ENCODE results near the gene PFKL.
A peak's percentile ranks its signal among the peaks of the same experiment; 100 is the strongest.
"Not testable (repeated sequence)": the region's sequence is repeated elsewhere in the genome, so short reads cannot be mapped to it uniquely, and the experiment has no call there.

PFKL gene

DNA sequence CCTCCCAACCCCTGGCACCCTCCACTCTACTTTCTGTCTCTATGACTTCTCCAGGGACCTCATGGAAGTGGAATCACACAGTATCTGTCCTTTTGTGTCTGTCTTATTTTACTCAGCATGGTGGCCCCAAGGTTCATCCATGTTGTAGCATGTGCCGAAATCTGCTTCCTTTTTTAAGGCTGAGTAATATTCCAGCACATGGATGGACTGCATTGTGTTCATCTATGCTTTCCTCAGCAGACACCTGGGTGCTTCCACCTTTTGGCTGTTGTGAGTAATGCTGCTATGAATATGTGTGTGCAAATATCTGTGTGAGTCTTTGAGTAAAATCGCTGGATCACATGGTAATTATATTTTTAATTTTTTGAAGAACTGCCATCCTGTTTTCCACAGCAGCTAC is 1.6 kb upstream of the PFKL start:
- H3K4me3 Mint-ChIP-seq = peak overlapping the region; percentile 39
- no peaks in the 10 kb centered on the region for H3K9me3 Mint-ChIP-seq
- no peaks in the 10 kb centered on the region for H3K36me3 Mint-ChIP-seq
- peak overlapping the region; percentile 35 for H3K27ac Mint-ChIP-seq
- H3K27me3 Mint-ChIP-seq = no peaks in the 10 kb centered on the region
- H3K4me1 Mint-ChIP-seq = peaks cover 52% of the 10 kb centered on the region

GRCh38 chr21:44299085-44299457 is 782 bp upstream of the PFKL start:
- H3K4me3 Mint-ChIP-seq = peak overlapping the region; percentile 87
- no peaks in the 10 kb centered on the region for H3K36me3 Mint-ChIP-seq
- no peaks in the 10 kb centered on the region for H3K9me3 Mint-ChIP-seq

DNA sequence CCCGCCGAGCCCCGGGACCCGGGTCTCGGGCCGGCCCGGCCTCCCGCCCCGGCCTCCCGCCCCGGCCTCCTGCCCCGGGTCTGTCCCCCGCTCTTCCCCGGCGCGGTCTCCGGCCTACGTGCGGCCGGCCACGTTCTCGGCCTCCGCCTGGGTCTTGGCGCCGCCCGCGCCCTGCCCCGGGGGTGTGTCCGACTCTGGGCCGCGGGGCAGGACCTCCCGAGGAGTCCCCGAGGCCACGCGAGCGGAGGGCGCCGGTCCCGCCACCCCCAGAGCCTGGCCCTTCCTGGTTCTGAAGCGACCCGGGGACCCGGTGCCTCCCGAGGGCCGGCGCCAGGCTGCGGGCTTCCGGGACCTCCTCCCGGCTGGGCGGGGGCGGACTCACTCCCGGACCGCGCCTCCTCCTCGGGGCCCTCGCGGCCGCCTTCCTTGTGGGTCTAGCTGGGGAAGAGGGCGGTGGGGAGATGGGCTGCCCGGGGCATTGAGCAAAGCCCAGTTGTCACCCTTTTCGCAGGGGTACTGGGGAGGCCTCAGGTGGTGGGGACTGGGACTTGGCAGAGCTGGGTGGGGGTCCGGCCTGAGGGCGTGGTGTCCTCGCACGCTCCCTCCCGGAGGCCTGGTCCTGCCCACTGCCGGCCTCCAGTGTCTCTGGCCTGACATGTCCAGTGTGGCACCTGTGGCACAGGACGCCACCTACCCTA is 558 bp downstream of the PFKL start:
- Mint-ChIP-seq H3K4me3 (peak overlapping the region; percentile 79), H3K27me3 (no peaks in the 10 kb centered on the region), H3K27ac (peak overlapping the region; percentile 82), H3K36me3 (no peaks in the 10 kb centered on the region), H3K9me3 (no peaks in the 10 kb centered on the region), H3K4me1 (peaks cover 63% of the 10 kb centered on the region)

More at GRCh38 chr21:44299085-44299457, 782 bp upstream of the PFKL start:
- no peaks in the 10 kb centered on the region for H3K27me3 Mint-ChIP-seq
- peak overlapping the region; percentile 88 for H3K27ac Mint-ChIP-seq
- peaks cover 60% of the 10 kb centered on the region for H3K4me1 Mint-ChIP-seq

DNA sequence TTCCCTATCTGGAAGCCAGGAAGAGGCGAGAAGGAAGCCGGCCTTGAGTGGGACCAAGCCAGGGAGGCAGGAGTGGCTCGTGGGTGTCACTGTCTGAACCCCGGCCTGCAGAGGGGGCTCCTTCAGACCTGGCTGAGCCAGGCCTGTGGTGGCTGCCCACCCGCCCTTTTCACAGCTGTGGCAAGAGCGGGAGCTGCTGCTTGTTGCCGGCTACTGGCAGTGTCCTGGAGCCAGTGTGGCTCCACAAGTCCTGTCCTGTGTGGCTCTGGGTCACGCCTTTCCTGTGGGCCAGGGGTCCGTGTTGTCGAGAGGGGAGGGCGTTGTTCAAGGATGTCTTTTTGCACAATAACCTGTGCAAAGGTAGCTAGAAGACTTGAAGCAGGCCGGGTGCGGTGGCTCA is 1.3 kb downstream of the PFKL start:
- Mint-ChIP-seq H3K4me1 (peaks cover 62% of the 10 kb centered on the region), H3K9me3 (no peaks in the 10 kb centered on the region), H3K27ac (peak overlapping the region; percentile 82), H3K27me3 (no peaks in the 10 kb centered on the region), H3K36me3 (no peaks in the 10 kb centered on the region), H3K4me3 (peak overlapping the region; percentile 79)

- Mint-ChIP-seq H3K9me3 (no peaks in the 10 kb centered on the region), H3K27ac (no peak overlapping the region), H3K4me3 (peak overlapping the region; percentile 44), H3K27me3 (no peaks in the 10 kb centered on the region), H3K36me3 (no peaks in the 10 kb centered on the region), H3K4me1 (peaks cover 62% of the 10 kb centered on the region)
These were observed 2.1 kb downstream of the PFKL start for GRCh38 chr21:44301961-44302406.

GRCh38 chr21:44302573-44303401 is 2.9 kb downstream of the PFKL start:
- not testable (repeated sequence) for H3K27me3 Mint-ChIP-seq, H3K9me3 Mint-ChIP-seq, H3K36me3 Mint-ChIP-seq
- peak overlapping the region; percentile 44 for H3K4me3 Mint-ChIP-seq
- H3K27ac Mint-ChIP-seq = peak overlapping the region; percentile 30
- peaks cover 56% of the 10 kb centered on the region for H3K4me1 Mint-ChIP-seq

DNA sequence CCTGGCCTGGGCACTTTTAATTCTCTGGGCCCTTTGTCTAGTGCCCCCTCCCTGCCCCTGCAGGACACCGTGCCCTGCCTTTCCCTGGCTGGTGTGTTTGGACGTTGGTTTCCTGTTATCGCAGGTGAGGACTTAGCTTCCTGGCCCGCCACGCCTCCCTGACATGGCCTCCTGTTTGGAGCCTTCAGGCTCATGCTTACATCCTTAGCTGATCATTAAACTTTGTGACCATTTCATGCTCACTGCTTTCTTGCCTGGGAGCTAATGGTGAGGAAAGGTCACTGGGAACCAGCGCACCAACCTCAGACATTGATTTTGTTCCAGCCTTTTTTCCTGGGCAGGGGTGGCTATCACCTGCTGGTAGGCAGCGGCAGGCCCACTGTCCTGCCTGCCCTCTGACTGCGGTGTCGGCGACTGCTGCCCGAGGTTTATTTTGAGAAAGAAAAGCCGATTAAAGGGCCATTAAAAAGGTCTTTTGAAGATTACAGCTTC is 3.7 kb downstream of the PFKL start:
- H3K36me3 Mint-ChIP-seq = no peaks in the 10 kb centered on the region
- no peaks in the 10 kb centered on the region for H3K9me3 Mint-ChIP-seq
- no peak overlapping the region for H3K27ac Mint-ChIP-seq
- peak overlapping the region; percentile 9 for H3K4me3 Mint-ChIP-seq
- peaks cover 48% of the 10 kb centered on the region for H3K4me1 Mint-ChIP-seq
- H3K27me3 Mint-ChIP-seq = no peaks in the 10 kb centered on the region

- no peak overlapping the region for H3K4me3 Mint-ChIP-seq
- H3K4me1 Mint-ChIP-seq = peaks cover 44% of the 10 kb centered on the region
- no peaks in the 10 kb centered on the region for H3K36me3 Mint-ChIP-seq
- H3K9me3 Mint-ChIP-seq = no peaks in the 10 kb centered on the region
- H3K27me3 Mint-ChIP-seq = no peaks in the 10 kb centered on the region
- H3K27ac Mint-ChIP-seq = no peak overlapping the region
These were observed 4.3 kb downstream of the PFKL start for GRCh38 chr21:44304011-44304616.

- Mint-ChIP-seq H3K27ac (peak overlapping the region; percentile 52), H3K4me1 (peaks cover 41% of the 10 kb centered on the region)
These were observed 5.0 kb downstream of the PFKL start for GRCh38 chr21:44304877-44305293.

DNA sequence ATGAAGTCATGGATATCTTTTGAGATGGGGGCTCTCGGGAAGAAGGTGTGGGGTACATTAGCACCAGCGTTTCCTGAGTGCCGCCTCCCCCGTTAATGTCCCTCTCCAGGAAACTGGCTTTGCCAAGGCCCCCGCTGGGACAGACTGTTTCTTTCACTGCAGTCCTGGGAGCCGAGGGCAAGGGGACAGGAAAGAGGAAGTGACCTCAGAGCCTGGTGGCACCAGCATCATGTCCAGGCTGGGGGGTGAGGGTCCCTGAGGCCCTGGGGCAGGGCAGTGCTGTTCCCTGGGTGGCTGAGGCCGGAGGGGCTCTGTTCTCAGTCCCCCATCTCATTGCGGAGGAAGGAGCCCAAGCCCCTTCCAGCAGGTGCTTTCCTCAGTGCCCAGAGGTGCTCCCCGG is 5.8 kb downstream of the PFKL start:
- Mint-ChIP-seq H3K27me3 (no peaks in the 10 kb centered on the region), H3K36me3 (no peaks in the 10 kb centered on the region), H3K27ac (no peak overlapping the region), H3K4me1 (peaks cover 40% of the 10 kb centered on the region), H3K9me3 (no peaks in the 10 kb centered on the region), H3K4me3 (no peak overlapping the region)

More at GRCh38 chr21:44304877-44305293, 5.0 kb downstream of the PFKL start:
- Mint-ChIP-seq H3K27me3 (no peaks in the 10 kb centered on the region), H3K4me3 (no peak overlapping the region), H3K9me3 (no peaks in the 10 kb centered on the region), H3K36me3 (no peaks in the 10 kb centered on the region)

- H3K36me3 Mint-ChIP-seq = peaks cover 2% of the 10 kb centered on the region
- H3K4me3 Mint-ChIP-seq = no peak overlapping the region
- no peaks in the 10 kb centered on the region for H3K27me3 Mint-ChIP-seq
- no peak overlapping the region for H3K27ac Mint-ChIP-seq
- peaks cover 26% of the 10 kb centered on the region for H3K4me1 Mint-ChIP-seq
- no peaks in the 10 kb centered on the region for H3K9me3 Mint-ChIP-seq
These were observed 7.3 kb downstream of the PFKL start for GRCh38 chr21:44306936-44307704.

DNA sequence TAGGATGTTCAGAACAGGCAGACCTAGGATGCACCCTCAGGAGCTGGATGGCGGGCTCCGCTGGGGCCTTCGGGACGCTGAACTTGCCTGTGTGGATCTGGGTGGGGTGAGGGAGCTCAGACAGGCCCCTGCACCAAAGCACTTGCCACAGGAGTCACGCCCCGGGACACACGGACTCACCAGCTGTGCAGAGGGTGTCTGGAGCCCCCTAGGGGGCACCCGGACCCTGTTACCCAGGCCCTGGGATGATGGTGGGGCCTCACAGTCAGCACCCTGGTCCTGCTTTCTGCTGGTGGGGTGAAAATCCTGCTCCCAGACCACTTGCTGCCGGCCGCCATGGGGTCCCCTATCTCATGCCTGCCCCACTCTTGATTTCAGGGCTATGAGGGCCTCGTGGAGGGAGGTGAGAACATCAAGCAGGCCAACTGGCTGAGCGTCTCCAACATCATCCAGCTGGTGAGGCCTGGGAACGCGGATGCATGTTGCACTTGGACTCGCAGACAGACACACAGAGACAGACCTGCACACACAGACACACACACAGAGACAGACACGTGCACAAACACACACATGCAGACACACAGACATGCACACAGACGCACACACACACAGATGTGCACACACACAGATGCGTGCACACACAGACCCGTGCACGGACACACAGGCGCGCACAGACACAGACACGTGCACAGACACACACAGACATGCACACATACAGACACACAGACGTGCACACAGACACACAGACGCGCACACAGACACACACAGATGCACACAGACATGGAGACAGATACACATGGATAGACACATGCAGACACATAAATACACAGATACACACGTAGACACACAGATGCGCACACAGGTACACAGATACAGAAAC is 11.0 kb downstream of the PFKL start:
- Mint-ChIP-seq H3K27me3 (no peaks in the 10 kb centered on the region), H3K9me3 (no peaks in the 10 kb centered on the region), H3K4me3 (no peak overlapping the region), H3K27ac (no peak overlapping the region), H3K4me1 (no peaks in the 10 kb centered on the region), H3K36me3 (peaks cover 2% of the 10 kb centered on the region)

DNA sequence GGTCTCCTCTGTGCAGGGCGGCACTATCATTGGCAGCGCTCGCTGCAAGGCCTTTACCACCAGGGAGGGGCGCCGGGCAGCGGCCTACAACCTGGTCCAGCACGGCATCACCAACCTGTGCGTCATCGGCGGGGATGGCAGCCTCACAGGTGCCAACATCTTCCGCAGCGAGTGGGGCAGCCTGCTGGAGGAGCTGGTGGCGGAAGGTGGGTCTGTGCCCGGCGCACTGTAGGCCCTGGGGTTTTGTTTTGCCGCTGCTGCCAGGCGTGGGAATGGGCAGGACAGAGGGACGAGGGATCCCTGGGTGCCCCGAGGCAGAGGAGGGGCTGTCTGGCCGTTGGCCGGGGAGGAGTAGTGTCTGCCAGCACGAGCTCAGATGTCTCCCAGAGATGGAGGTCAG is 12.2 kb downstream of the PFKL start:
- peaks cover 2% of the 10 kb centered on the region for H3K36me3 Mint-ChIP-seq
- no peaks in the 10 kb centered on the region for H3K27me3 Mint-ChIP-seq
- no peaks in the 10 kb centered on the region for H3K9me3 Mint-ChIP-seq
- no peaks in the 10 kb centered on the region for H3K4me1 Mint-ChIP-seq
- no peak overlapping the region for H3K4me3 Mint-ChIP-seq
- no peak overlapping the region for H3K27ac Mint-ChIP-seq

DNA sequence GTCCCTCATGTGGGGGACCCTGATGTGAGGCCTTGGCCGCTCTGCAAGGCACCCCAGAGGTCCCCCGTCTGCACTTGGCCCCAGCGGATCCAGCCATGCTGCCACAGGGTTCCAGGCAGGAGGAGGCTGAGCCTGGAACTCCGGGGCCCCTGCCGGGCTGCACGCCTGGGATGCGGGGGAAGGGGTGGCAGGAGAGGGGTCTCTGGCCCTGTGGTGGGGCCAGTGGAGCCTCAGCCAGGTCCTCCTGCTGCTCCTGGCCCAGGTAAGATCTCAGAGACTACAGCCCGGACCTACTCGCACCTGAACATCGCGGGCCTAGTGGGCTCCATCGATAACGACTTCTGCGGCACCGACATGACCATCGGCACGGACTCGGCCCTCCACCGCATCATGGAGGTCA is 12.9 kb downstream of the PFKL start:
- Mint-ChIP-seq H3K27ac (no peak overlapping the region), H3K4me1 (no peaks in the 10 kb centered on the region), H3K9me3 (no peaks in the 10 kb centered on the region), H3K4me3 (no peak overlapping the region), H3K36me3 (peaks cover 2% of the 10 kb centered on the region), H3K27me3 (no peaks in the 10 kb centered on the region)

All from activated naive CD4-positive, alpha-beta T cell treated with anti-CD3 and anti-CD28 coated beads, Interleukin-2, amount 50 U/mL, for 24 hours (primary cell).